Kidney glomerular epithelial cell (primary cell): ENCODE measurements around the gene MDH1B.
"Not testable (repeated sequence)": the region's sequence is repeated elsewhere in the genome, so short reads cannot be mapped to it uniquely, and the experiment has no call there.

Experiments used
- DNase-seq: peaks from one replicate; lab custom pipeline; 2025; lab: John Stamatoyannopoulos, UW

Gene MDH1B

GRCh38 chr2:206765242-206766056 is at the start of gene MDH1B, which contains the start of gene FASTKD2:
MDH1B (minus strand) TSS chr2:206765328; CDS start chr2:206765271, 57 bp downstream.
FASTKD2 (plus strand) TSS chr2:206765606; CDS start chr2:206766694, 1,088 bp downstream.
- DNase-seq, result peak; percentile 97

- DNase-seq, result no peak
Measured at GRCh38 chr2:206814498-206814897, 49.4 kb upstream of the MDH1B start.

- DNase-seq, result not testable (repeated sequence)
Measured at GRCh38 chr2:206812471-206812870, 47.3 kb upstream of the MDH1B start.

- not testable (repeated sequence) for DNase-seq
Measured at GRCh38 chr2:206807624-206808023, 42.5 kb upstream of the MDH1B start.

DNA sequence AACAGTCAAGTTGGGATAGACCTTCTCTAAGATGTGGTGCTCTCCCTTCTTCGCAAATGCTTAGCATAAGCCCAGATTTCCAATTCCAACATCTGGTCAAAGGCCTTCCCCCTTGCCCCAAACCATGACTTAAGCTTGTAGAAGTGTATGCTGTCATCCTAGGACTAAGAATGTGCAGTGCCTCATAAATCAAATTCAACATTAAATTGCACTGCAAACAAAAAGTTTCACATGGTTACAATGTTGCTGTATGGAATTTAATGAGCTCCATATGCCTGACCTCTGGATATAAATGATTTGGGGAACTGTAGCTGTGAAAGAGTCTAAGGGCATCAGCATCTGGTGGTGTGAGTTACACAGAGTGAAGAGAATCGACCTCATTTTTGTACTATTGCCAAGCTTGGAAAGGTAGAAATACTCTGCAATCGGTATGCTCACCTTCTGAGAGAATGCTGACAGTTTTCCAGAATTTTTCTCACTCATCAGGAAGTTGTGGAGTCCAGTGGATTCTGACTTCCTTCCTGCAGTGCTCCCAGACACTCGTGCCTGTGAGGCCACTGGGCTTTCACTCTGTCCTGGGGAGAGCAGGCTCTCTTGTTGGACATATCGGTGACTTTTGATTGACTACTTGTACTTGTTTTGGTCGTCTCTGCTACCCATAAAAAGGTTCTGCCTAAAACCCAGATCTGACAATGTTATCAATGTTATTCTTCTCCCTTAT is 40.9 kb upstream of the MDH1B start:
- DNase-seq, result no peak

- no peak for DNase-seq
Measured at GRCh38 chr2:206804326-206804725, 39.2 kb upstream of the MDH1B start.

DNA sequence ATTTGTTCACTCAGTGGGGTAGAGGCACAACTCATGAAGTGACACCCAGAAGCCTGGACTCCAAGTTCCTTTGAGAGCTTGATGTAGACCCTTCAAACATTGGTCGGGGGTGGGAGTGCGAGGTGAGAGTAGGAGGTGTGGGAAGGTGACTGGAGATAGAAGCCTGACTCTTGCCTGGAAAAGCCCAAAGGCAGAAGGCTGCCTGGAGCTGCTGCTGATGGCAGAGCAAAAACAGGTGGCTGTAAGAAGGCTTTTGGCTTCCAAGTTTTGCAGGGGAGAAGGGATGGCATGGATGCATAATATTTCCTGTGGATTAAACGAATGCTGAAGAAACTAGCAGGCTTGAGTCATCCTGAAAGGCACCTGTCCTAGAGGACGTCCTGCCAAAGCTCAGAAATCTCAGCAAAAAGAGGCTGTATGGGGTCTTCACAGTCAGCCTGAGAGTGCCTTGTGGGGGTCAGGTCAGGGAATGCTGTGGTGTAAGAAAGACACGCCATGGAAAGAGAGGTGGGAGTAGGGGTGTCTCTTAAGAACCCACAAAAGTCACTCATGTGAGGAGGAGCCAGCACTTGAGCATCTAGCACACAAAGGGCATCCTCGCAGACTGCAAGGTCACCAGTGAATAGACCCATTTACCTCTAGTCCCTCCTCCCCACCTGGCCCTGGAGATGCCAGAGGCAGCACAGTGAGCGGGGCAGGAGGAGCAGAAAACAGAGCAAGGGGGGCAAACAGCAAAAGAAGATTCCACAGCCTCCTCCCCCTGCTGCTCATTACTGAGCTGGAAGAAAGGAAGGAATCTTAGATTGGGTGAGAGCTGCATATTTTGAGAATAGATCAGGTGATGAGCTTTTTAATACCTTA is 37.8 kb upstream of the MDH1B start:
- DNase-seq, result no peak

DNA sequence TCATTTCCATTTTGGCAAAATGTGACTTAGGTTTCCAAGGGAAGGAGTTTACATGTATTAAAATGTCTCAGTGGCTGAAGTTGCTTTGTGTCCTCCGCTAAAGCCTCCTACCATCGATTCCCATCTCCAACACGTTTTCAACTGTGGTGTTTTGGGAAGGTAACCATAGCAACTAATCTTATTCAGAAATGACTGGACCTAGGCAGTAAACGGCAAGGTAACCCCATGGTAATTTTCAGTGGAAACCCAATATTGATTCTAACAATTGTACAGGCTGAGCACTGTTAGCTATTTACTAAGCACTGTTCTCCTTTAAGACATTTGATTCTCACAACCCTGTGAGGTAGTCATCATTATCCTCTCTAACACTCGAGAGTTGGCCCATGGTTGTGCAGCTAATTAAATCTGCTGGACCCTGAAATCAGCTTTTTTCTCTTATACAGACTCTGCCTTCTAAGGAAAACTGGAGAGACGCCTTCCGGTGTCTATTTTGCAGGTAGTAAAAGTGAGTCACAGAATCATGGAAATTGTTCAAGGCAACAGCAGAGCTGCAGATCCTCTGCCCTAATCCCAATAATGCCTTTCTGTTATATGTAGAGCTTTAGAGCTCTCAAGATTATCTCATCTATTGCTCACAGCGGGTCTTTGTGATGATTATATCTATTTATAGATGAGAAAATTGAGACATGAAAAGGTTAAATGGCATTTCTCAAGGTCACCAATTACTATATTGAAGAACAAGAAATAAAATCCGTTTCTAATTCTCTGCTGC is 36.5 kb upstream of the MDH1B start:
- DNase-seq, result no peak

DNA sequence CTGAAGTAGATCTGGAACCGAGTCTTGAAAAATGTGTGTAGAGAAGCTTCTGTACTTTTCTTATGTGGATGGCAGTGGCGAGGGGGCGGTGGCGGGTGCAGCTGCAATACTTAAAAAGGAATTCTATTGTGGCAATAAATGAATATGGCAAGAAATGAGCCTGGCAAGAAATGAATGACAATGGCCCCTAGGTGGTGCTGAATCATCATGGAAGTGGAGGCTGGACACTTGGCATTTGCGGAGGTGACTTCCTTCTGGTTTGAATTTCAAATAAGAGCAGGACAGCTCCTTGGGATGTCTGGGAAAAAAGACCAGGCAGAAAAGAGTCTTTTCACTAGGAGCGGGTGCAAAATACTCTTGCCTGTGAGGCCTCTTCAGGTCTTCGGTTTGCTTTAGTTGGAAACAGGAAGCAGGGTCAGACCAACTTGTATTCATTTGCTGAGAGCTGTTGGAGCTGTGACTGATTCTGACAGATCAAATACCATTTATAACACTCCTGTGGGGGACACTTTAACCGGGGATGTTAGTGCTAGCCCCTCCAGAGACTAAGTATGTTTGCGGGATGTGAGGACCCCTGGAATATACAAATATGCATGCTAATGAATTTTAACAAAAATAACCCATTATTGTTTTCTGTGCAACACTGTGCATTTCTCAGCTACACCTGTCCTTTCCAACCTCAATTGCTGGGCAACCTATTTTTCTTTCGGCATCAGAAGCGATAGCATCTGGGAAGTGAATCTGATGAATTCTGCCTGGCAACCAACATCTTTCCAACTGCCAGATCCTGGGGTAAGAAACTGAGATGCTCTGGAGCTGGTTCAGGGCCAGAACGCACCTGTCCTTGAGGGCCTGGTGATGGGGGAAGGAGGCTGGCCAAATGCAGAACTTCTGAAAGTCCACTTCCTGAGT is 35.6 kb upstream of the MDH1B start:
- DNase-seq, result peak; percentile 53

- DNase-seq, result no peak
Measured at GRCh38 chr2:206799083-206799482, 34.0 kb upstream of the MDH1B start.

DNA sequence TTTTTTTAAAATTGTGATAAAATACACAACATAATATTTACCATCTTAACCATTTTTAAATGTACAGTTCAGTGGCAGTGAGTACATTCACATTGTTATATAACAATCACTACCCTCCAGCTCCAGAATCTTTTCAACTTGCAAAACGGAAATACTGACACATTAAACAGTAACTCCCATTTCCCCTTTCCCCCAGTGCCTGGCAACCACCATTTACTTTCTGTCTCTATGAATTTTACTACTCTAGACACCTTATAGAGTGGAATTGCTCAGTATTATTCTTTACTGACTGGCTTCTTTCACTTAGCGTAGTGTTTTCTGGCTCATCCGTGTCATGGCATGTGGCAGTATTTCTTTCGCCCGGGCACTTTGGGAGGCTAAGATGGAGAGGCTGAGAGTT is 32.9 kb upstream of the MDH1B start:
- no peak for DNase-seq

DNA sequence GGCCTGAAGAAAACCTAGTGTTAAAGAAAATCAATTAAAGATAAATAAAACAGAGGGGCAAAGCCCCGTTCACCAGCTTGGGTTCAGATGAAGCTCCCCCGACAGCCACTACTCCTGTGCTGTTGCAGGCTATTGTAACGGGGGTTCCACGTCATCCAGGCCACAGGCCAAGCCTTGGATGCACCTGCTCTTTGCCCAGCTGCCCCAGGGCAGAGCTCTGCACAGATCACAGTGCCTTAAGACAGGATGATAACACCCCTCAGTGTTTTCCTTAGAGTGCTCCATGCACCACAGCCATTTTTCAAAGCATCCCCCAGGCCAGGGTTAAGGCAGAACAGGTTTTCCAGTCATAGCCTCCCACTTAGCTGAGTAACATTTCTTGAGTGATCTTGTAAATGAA is 32.2 kb upstream of the MDH1B start:
- DNase-seq, result no peak

GRCh38 chr2:206792645-206793044 is 27.5 kb upstream of the MDH1B start:
- no peak for DNase-seq

DNA sequence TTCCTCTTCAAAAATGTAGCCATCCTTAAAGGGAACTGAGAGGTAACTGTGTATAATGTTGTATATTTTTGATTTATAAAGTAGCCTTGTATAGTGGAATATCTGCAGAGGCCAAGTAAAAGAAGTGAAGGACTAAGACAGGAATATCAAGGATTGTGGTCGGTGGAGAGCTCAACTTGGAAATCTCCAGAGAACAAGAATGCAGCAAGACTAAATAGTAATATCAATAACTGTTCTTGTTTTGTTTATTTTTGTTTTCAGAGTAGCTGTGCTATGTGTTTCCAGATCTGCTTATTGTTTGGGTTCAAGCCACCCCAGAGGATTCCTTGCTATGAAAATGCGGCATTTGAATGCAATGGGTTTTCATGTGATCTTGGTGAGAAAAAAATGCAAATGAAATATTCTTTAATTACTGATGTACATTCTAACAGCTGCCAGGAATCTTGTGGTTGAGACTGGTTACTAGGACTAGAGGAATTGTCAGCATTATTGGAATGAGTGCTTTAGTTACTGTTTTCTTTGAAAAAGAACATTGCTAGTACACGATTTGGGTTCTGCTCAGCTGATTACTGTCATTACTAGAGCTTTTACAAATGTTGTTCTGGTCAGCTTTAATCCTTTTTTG is 25.3 kb upstream of the MDH1B start:
- no peak for DNase-seq

DNA sequence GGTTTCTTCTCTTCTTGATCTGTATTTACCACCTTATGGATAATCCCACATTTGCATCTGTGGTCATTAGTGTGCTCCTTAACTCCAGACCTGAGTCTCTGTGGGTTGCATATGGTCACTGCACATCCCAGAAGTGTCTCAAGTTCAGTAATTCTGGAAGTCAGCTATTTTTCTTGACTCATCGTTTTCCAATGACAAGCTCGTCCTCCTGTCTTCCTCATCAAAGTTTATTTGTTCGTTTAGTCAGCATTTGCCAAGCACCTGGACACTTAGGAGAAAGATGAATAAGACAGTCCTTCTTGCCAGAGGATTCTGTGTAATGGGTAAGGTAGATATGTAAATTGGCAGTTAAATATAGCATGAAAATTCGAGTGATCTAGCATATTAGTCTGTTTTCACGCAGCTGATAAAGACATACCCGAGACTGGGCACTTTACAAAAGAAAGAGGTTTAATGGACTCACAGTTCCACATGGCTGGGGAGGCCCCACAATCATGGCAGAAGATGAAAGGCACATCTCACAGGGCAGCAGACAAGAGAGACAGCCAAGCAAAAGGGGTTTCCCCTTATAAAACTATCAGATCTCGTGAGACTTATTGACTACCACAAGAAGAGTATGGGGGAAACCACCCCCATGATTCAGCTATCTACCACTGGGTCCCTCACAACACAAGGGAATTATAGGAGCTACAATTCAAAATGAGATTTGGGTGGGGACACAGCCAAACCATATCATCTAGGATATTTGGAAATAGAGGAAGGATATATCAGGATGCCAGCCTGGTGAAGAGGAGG is 19.6 kb upstream of the MDH1B start:
- no peak for DNase-seq

DNA sequence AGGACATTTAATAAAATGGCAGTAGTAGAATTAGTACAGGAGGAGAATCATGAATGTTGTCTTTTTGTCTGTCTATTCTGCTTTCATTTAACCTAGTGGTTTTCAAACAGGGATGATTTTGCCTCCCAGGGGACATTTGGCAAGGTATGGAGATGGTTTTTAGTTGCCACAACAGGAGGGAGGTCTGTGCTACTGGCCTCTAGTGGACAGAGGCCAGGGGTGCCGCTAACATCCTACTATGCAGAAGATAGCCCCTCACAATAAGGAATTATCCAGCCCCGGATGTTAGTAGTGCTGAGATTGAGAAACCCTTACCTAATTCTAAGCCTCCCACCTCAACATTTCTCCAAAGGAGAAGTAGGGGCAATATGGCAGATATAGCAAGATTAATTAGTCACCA is 18.6 kb upstream of the MDH1B start:
- DNase-seq, result no peak

DNA sequence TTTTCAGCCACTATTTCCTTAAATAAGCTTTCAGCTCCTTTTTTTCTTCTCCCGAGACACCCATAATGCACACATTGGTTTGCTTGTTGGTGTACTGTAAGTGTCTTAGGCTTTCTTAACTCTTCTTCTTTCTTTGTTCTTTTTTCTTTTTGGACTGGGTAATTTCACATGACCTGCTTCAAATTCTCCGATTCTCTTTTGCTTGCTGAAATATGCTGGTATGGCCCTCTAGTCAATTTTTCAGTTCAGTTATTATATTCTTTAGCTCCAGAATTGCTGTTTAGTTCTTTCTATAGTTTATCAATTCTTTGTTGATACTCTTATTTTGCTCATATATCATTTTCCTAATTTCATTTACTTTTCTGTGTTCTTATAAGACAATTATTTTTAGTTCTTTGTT is 15.5 kb upstream of the MDH1B start:
- no peak for DNase-seq

DNA sequence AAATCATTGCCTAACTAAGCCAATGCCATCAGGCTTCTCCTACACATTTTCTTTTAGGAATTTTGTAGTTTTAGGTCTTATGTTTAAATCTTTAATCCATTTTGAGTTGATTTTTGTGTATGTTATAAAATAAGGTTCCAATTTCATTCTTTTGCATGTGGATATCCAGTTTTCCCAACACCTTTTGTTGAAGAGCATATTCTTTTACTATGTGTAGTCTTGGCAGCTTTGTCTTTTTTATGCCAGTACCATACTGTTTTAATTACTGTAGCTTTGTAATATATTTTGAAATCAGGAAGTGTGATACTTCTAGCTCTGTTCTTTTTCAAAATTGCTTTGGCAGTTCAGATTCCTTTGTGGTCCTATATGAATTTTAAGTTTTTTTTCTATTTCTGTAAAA is 11.3 kb upstream of the MDH1B start:
- no peak for DNase-seq

GRCh38 chr2:206774871-206775270 is 9.7 kb upstream of the MDH1B start:
- no peak for DNase-seq
